HUES64 (cell line): Measurements from ENCODE around the gene SMG7. TPM values are rescaled to one million over a fixed set of nuclear protein-coding genes. Genes with fewer than 3 reads are reported as not detected.
A peak's percentile ranks its signal among the peaks of the same experiment; 100 is the strongest.
"Not testable (repeated sequence)": the region's sequence is repeated elsewhere in the genome, so short reads cannot be mapped to it uniquely, and the experiment has no call there.

Source experiments
- H3K27ac ChIP-seq: 2 replicates; pipeline ENCODE4 v1.7.0; 2013; ENCODE audit warnings: low read depth, low read length, inconsistent platforms
- H3K27me3 ChIP-seq: 2 replicates; pipeline ENCODE4 v1.6.1; 2013; ENCODE audit warnings: mild to moderate bottlenecking, low read length; ENCODE audit not compliant: insufficient read depth
- H3K36me3 ChIP-seq: 2 replicates; pipeline ENCODE4 v1.6.1; 2013; ENCODE audit warnings: mild to moderate bottlenecking, low read length; ENCODE audit not compliant: insufficient read depth
- H3K4me1 ChIP-seq: 2 replicates; pipeline ENCODE4 v1.6.1; 2013; ENCODE audit warnings: mild to moderate bottlenecking, low read length, moderate library complexity; ENCODE audit not compliant: insufficient read depth
- H3K4me3 ChIP-seq: 2 replicates; pipeline ENCODE4 v1.5.1; 2013; ENCODE audit warnings: mild to moderate bottlenecking, low read length, moderate library complexity
- H3K9ac ChIP-seq: 2 replicates; pipeline ENCODE4 v1.6.1; 2013; ENCODE audit warnings: mild to moderate bottlenecking, low read depth, low read length
- H3K9me3 ChIP-seq: 2 replicates; pipeline ENCODE4 v1.6.1; 2013; ENCODE audit warnings: low read depth, low read length; ENCODE audit not compliant: insufficient read depth
- WGBS: fragments of 150-250, 120-280 bp; methylation state at CpG from one replicate; pipeline ENCODE4 v1.1.7; 2013; ENCODE audit warnings: missing lambda C conversion rate; 5-methylcytosine and 5-hydroxymethylcytosine counted together
- polyA plus RNA-seq, 2 experiments: library from polyadenylated mRNA; stranded (reverse); fragments of 50-300 nt; gene quantifications; one replicate each; pipeline ENCODE4 v1.2.3, GENCODE V29; 2013

SMG7 gene
- polyA plus RNA-seq (2013, experiment 1 of 2): 42.2 TPM
- polyA plus RNA-seq (2013, experiment 2 of 2): 38.4 TPM

- under 1% methylated on average over 70 of the region's 70 CpGs for WGBS
- Histone ChIP-seq H3K4me1 (peaks cover 19% of the 10 kb centered on the region), H3K27ac (peak within 1 kb of the TSS; percentile 100), H3K36me3 (peaks cover 8% of the 10 kb centered on the region), H3K27me3 (no peaks in the 10 kb centered on the region), H3K9me3 (no peaks in the 10 kb centered on the region), H3K9ac (peak within 1 kb of the TSS; percentile 98), H3K4me3 (peak within 1 kb of the TSS; percentile 83)
Measured at GRCh38 chr1:183472488-183473216, at the start of gene SMG7. SMG7 (plus strand) TSS chr1:183472499; CDS start chr1:183472621, 122 bp downstream.

- no peak overlapping the region for H3K27ac ChIP-seq
- H3K4me3 ChIP-seq: no peak overlapping the region
- peaks cover 2% of the 10 kb centered on the region for H3K4me1 ChIP-seq
- peaks cover 14% of the 10 kb centered on the region for H3K27me3 ChIP-seq
- H3K36me3 ChIP-seq: no peaks in the 10 kb centered on the region
- H3K9ac ChIP-seq: no peak overlapping the region
- peaks cover 7% of the 10 kb centered on the region for H3K9me3 ChIP-seq
- WGBS: 100% methylated on average over 1 of the region's 1 CpG
Measured at GRCh38 chr1:183423541-183423940, 48.8 kb upstream of the SMG7 start.

DNA sequence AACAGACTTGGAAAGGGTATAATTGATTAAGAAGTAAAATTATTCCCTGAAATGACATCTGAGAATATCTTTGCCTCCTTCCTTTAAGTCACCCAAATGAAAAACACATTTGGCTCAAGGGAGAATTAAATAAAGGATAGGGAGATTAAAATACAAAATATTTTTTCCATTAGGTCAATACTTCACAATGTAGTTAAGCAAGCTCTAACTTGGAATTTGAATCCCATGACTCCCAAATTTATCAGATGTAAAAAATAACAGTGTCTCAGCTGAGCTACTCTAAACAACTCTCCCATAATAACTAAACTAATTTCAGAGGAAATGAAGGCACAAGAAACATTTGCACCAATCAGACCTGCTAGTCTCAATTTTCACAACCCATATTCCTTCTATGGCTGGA lies 47.6 kb upstream of the SMG7 start:
- H3K9me3 ChIP-seq: peaks cover 7% of the 10 kb centered on the region
- H3K4me1 ChIP-seq: no peaks in the 10 kb centered on the region; the same call in 1 of the 2 replicates
- peaks cover 2% of the 10 kb centered on the region for H3K27me3 ChIP-seq
- H3K4me3 ChIP-seq: no peak overlapping the region
- H3K36me3 ChIP-seq: no peaks in the 10 kb centered on the region
- H3K9ac ChIP-seq: no peak overlapping the region
- no peak overlapping the region for H3K27ac ChIP-seq

DNA sequence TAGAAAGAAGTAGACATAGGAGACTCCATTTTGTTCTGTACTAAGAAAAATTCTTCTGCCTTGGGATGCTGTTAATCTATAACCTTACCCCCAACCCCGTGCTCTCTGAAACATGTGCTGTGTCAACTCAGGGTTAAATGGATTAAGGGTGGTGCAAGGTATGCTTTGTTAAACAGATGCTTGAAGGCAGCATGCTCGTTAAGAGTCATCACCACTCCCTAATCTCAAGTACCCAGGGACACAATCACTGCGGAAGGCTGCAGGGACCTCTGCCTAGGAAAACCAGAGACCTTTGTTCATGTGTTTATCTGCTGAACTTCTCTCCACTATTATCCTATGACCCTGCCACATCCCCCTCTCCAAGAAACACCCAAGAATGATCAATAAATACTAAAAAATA lies 44.7 kb upstream of the SMG7 start:
- H3K36me3 ChIP-seq, H3K27ac ChIP-seq, H3K27me3 ChIP-seq, H3K4me1 ChIP-seq, H3K4me3 ChIP-seq, H3K9me3 ChIP-seq, H3K9ac ChIP-seq: not testable (repeated sequence)
- 82% methylated on average over 2 of the region's 3 CpGs for WGBS

- H3K4me1 ChIP-seq: peaks cover 6% of the 10 kb centered on the region; the same call in 1 of the 2 replicates
- no peaks in the 10 kb centered on the region; the same call in 1 of the 2 replicates for H3K9me3 ChIP-seq
- H3K27ac ChIP-seq: no peak overlapping the region
- H3K4me3 ChIP-seq: no peak overlapping the region
- no peaks in the 10 kb centered on the region for H3K27me3 ChIP-seq
- H3K9ac ChIP-seq: no peak overlapping the region
- 94% methylated on average over 4 of the region's 4 CpGs for WGBS
- no peaks in the 10 kb centered on the region for H3K36me3 ChIP-seq
Measured at GRCh38 chr1:183431840-183432547, 40.3 kb upstream of the SMG7 start.

- 93% methylated on average over 2 of the region's 2 CpGs for WGBS
Measured at GRCh38 chr1:183432548-183432875, 39.8 kb upstream of the SMG7 start.

GRCh38 chr1:183433703-183434102 lies 38.6 kb upstream of the SMG7 start:
- Histone ChIP-seq H3K9me3 (no peaks in the 10 kb centered on the region; the same call in 1 of the 2 replicates), H3K27me3 (no peaks in the 10 kb centered on the region), H3K4me1 (peaks cover 6% of the 10 kb centered on the region; the same call in 1 of the 2 replicates), H3K36me3 (no peaks in the 10 kb centered on the region), H3K4me3 (no peak overlapping the region), H3K9ac (no peak overlapping the region), H3K27ac (no peak overlapping the region)
- 0% methylated on average over 1 of the region's 1 CpG for WGBS

More at GRCh38 chr1:183432548-183432875, 39.8 kb upstream of the SMG7 start:
- no peak overlapping the region for H3K4me3 ChIP-seq
- H3K9ac ChIP-seq: no peak overlapping the region
- H3K4me1 ChIP-seq: peaks cover 6% of the 10 kb centered on the region; the same call in 1 of the 2 replicates
- H3K27me3 ChIP-seq: no peaks in the 10 kb centered on the region
- H3K9me3 ChIP-seq: no peaks in the 10 kb centered on the region; the same call in 1 of the 2 replicates
- H3K27ac ChIP-seq: no peak overlapping the region
- no peaks in the 10 kb centered on the region for H3K36me3 ChIP-seq

GRCh38 chr1:183435497-183435896 lies 36.8 kb upstream of the SMG7 start:
- no peak overlapping the region for H3K9ac ChIP-seq
- 97% methylated on average over 2 of the region's 2 CpGs for WGBS
- H3K27ac ChIP-seq: no peak overlapping the region
- 0 out of 2 replicates have a peak, but pooled peaks cover 6% of the 10 kb centered on the region for H3K4me1 ChIP-seq
- H3K36me3 ChIP-seq: no peaks in the 10 kb centered on the region
- no peaks in the 10 kb centered on the region for H3K9me3 ChIP-seq
- no peak overlapping the region for H3K4me3 ChIP-seq
- H3K27me3 ChIP-seq: no peaks in the 10 kb centered on the region

DNA sequence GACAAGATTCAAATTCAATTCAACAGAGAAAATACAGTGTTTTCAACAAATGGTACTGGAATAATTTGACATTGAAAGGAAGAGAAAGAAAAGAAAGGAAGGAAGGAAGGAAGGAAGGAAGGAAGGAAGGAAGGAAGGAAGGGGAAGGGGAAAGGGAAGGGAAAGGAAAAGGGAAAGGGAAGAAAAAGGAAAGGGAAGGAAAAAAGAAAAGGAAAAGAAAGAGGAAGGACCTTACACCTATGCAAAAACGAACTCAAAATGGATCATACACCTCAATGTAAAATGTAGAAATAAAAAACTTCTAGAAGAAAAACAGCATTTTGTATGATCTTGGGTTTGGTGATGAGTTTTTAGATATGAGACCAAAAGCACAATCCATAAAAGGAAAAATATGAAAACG lies 34.2 kb upstream of the SMG7 start:
- Histone ChIP-seq H3K27ac (no peak overlapping the region), H3K9ac (no peak overlapping the region), H3K4me1 (0 out of 2 replicates have a peak, but pooled peaks cover 6% of the 10 kb centered on the region), H3K4me3 (no peak overlapping the region), H3K36me3 (no peaks in the 10 kb centered on the region), H3K9me3 (no peaks in the 10 kb centered on the region), H3K27me3 (no peaks in the 10 kb centered on the region)
- WGBS: no CpG with 5 or more reads among the region's 2 CpGs

DNA sequence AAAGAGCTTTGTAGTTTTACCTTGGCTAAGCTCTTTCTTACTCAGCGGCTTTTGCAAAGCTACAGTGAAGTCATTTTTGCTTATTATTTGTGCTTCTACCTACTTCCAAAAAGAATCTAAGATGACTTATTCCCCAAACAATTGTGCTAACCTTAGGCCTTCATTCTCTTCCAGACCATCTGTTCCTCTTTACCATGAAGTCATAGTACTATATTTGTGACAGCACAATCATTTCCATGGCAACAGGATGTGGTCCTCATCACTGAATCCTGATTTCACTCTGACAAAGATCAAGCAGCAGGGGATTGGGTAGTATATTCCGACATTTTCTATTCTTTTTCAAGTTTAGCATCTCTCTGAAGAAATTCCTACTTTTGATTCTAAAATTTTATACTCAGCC lies 29.3 kb upstream of the SMG7 start:
- H3K4me1 ChIP-seq: peaks cover 12% of the 10 kb centered on the region; the same call in 1 of the 2 replicates
- no peak overlapping the region for H3K9ac ChIP-seq
- H3K36me3 ChIP-seq: no peaks in the 10 kb centered on the region
- 88% methylated on average over 2 of the region's 2 CpGs for WGBS
- H3K27me3 ChIP-seq: no peaks in the 10 kb centered on the region
- no peak overlapping the region for H3K4me3 ChIP-seq
- no peaks in the 10 kb centered on the region for H3K9me3 ChIP-seq
- no peak overlapping the region for H3K27ac ChIP-seq

- H3K9me3 ChIP-seq: no peaks in the 10 kb centered on the region
- no peak overlapping the region for H3K9ac ChIP-seq
- peaks cover 12% of the 10 kb centered on the region; the same call in 1 of the 2 replicates for H3K4me1 ChIP-seq
- H3K27me3 ChIP-seq: no peaks in the 10 kb centered on the region
- no peak overlapping the region for H3K27ac ChIP-seq
- H3K4me3 ChIP-seq: no peak overlapping the region
- WGBS: 80% methylated on average over 1 of the region's 1 CpG
- H3K36me3 ChIP-seq: no peaks in the 10 kb centered on the region
Measured at GRCh38 chr1:183443466-183443865, 28.8 kb upstream of the SMG7 start.
